H1 (cell line): ENCODE measurements around the gene MADD. TPM values are rescaled to one million over a fixed set of nuclear protein-coding genes. Genes with fewer than 3 reads are reported as not detected.

ENCODE experiments used
- CTCF ChIA-PET: fragments of 300-600 bp; sonication (Branson Sonifier 250); formaldehyde crosslinking; loops from one replicate; lab custom pipeline; 2021; ENCODE audit not compliant: partially characterized antibody; lab: Charles Lee
- POLR2A ChIA-PET: fragments of 300-600 bp; sonication (Branson Sonifier 250); formaldehyde crosslinking; loops from one replicate; lab custom pipeline; 2021; ENCODE audit warnings: inconsistent platforms; ENCODE audit not compliant: partially characterized antibody; lab: Charles Lee
- DNase-seq, 2 experiments: peaks; one replicate each; pipeline versions ENCODE4 v3.0.0 to v3.0.0-alpha.2; 2010 to 2022; ENCODE audit warnings: low spot score in 2 of 2, low read depth in 1 of 2, mixed read lengths in 1 of 2
- FAIRE-seq: peaks from 2 replicates; lab custom pipeline; 2011; peaks lifted over from hg19 to GRCh38; lab: Jason Lieb, UNC
- H2AFZ ChIP-seq: 2 replicates; pipeline ENCODE4 v1.8.1; 2012; ENCODE audit warnings: low read length, inconsistent platforms
- H2AK5ac ChIP-seq: 2 replicates; pipeline ENCODE4 v1.6.1; 2013; ENCODE audit warnings: low read depth, low read length
- H2BK120ac ChIP-seq: replicated peaks from 2 replicates; pipeline ENCODE3; 2013; ENCODE audit warnings: low read depth, low read length, inconsistent platforms
- H2BK12ac ChIP-seq: 2 replicates; pipeline ENCODE4 v1.6.1; 2013; ENCODE audit warnings: low read depth, low read length
- H2BK15ac ChIP-seq: 2 replicates; pipeline ENCODE4 v1.6.1; 2013; ENCODE audit warnings: low read length
- H2BK20ac ChIP-seq: 2 replicates; pipeline ENCODE4 v1.6.1; 2013; ENCODE audit warnings: low read length
- H2BK5ac ChIP-seq: 2 replicates; pipeline ENCODE4 v1.6.1; 2013; ENCODE audit warnings: low read depth, low read length
- H3K14ac ChIP-seq: 2 replicates; pipeline ENCODE4 v1.6.1; 2013; ENCODE audit warnings: inconsistent platforms; ENCODE audit not compliant: insufficient read length
- H3K18ac ChIP-seq: 2 replicates; pipeline ENCODE4 v1.6.1; 2013; ENCODE audit warnings: low read length; ENCODE audit errors: extremely low read depth
- H3K23ac ChIP-seq: 2 replicates; pipeline ENCODE4 v1.6.1; 2013; ENCODE audit warnings: inconsistent platforms; ENCODE audit not compliant: insufficient read length
- H3K23me2 ChIP-seq: 2 replicates; pipeline ENCODE4 v1.6.1; 2013; ENCODE audit warnings: low read depth, low read length
- H3K27ac ChIP-seq: 2 replicates; pipeline ENCODE4 v1.6.1; 2011; ENCODE audit warnings: low read depth, low read length, inconsistent platforms
- H3K27me3 ChIP-seq, 4 experiments: replicated peaks in 1 of 4; 1 replicate in 1 of 4; 2 replicates in 3 of 4; pipeline versions ENCODE4 v1.6.1 to v1.8.1; 2011 to 2013; ENCODE audit warnings: low read length in 3 of 4, mild to moderate bottlenecking in 3 of 4, inconsistent platforms in 2 of 4, mixed read lengths in 2 of 4, moderate library complexity in 1 of 4; ENCODE audit not compliant: control insufficient read depth in 3 of 4, insufficient read depth in 3 of 4; ENCODE audit errors: extremely low read depth in 1 of 4
- H3K36me3 ChIP-seq, 4 experiments: 2 replicates each; pipeline versions ENCODE4 v1.6.1 to v1.8.1; 2011 to 2013; ENCODE audit warnings: mild to moderate bottlenecking in 4 of 4, low read length in 3 of 4, moderate library complexity in 2 of 4, control low read depth in 1 of 4, inconsistent platforms in 1 of 4; ENCODE audit not compliant: insufficient read depth in 4 of 4, control insufficient read depth in 2 of 4
- H3K4ac ChIP-seq: replicated peaks from 2 replicates; pipeline ENCODE3; 2013; ENCODE audit warnings: low read length, low read depth, mixed read lengths, inconsistent platforms; ENCODE audit not compliant: insufficient read length
- H3K4me1 ChIP-seq, 4 experiments: replicated peaks in 1 of 4; 1 replicate in 1 of 4; 2 replicates in 3 of 4; pipeline versions ENCODE4 v1.6.1 to v1.8.1; 2011 to 2013; ENCODE audit warnings: low read length in 3 of 4, inconsistent platforms in 2 of 4, mixed read lengths in 1 of 4; ENCODE audit not compliant: insufficient read depth in 4 of 4, control insufficient read depth in 3 of 4
- H3K4me2 ChIP-seq, 2 experiments: 2 replicates each; pipeline versions ENCODE4 v1.6.1 to v1.8.1; 2011 to 2013; ENCODE audit warnings: low read depth in 2 of 2, low read length in 2 of 2, control low read depth in 1 of 2, inconsistent platforms in 1 of 2, mild to moderate bottlenecking in 1 of 2; ENCODE audit not compliant: insufficient read depth in 1 of 2
- H3K4me3 ChIP-seq, 4 experiments: fragments of 200-600, 300-600 bp in 1 of 4; sonication (generic), shearing (Covaris generic), sonication (Bioruptor Twin) in 1 of 4; 2 replicates each; pipeline versions ENCODE4 v1.5.1 to v1.8.1; 2011 to 2016; ENCODE audit warnings: low read length in 4 of 4, low read depth in 3 of 4, control low read depth in 2 of 4, inconsistent platforms in 2 of 4, mild to moderate bottlenecking in 2 of 4, mixed read lengths in 1 of 4, moderate library complexity in 1 of 4; ENCODE audit not compliant: insufficient read depth in 2 of 4; ENCODE audit errors: extremely low read depth in 1 of 4
- H3K56ac ChIP-seq: replicated peaks from 2 replicates; pipeline ENCODE3; 2013; ENCODE audit warnings: low read depth, mild to moderate bottlenecking, mixed read lengths, low read length, inconsistent platforms; ENCODE audit not compliant: insufficient read length
- H3K79me1 ChIP-seq: 2 replicates; pipeline ENCODE4 v1.6.1; 2013; ENCODE audit warnings: low read depth, low read length, control low read depth
- H3K79me2 ChIP-seq, 2 experiments: 2 replicates each; pipeline versions ENCODE4 v1.6.1 to v1.8.1; 2012 to 2013; ENCODE audit warnings: low read length in 2 of 2, mild to moderate bottlenecking in 2 of 2, inconsistent platforms in 1 of 2; ENCODE audit not compliant: insufficient read depth in 2 of 2, control insufficient read depth in 1 of 2
- H3K9ac ChIP-seq, 4 experiments: replicated peaks in 1 of 4; 1 replicate in 1 of 4; 2 replicates in 3 of 4; pipeline versions ENCODE4 v1.6.1 to v1.8.1; 2011 to 2013; ENCODE audit warnings: low read depth in 3 of 4, low read length in 3 of 4, control low read depth in 2 of 4, mild to moderate bottlenecking in 2 of 4, moderate library complexity in 2 of 4, inconsistent platforms in 1 of 4; ENCODE audit errors: extremely low read depth in 1 of 4
- H3K9me3 ChIP-seq, 2 experiments: 2 replicates each; pipeline versions ENCODE4 v1.6.1 to v1.8.1; 2012 to 2013; ENCODE audit warnings: mild to moderate bottlenecking in 2 of 2, moderate library complexity in 2 of 2, control low read depth in 1 of 2, inconsistent platforms in 1 of 2, low read depth in 1 of 2, low read length in 1 of 2, mixed read lengths in 1 of 2; ENCODE audit not compliant: insufficient read depth in 2 of 2
- H4K20me1 ChIP-seq, 2 experiments: replicated peaks in 1 of 2; 2 replicates each; pipeline versions ENCODE3 to v1.8.1; 2011 to 2013; ENCODE audit warnings: inconsistent platforms in 2 of 2, low read length in 2 of 2, mild to moderate bottlenecking in 1 of 2; ENCODE audit not compliant: insufficient read depth in 2 of 2, control insufficient read depth in 1 of 2
- H4K5ac ChIP-seq: 2 replicates; pipeline ENCODE4 v1.6.1; 2013; ENCODE audit warnings: low read length, low read depth, mixed read lengths, inconsistent platforms; ENCODE audit not compliant: insufficient read length
- H4K8ac ChIP-seq: 2 replicates; pipeline ENCODE4 v1.8.0; 2013; ENCODE audit warnings: mild to moderate bottlenecking, moderate library complexity, low read length, inconsistent platforms; ENCODE audit not compliant: insufficient read depth; ENCODE audit errors: extremely low read depth
- H4K91ac ChIP-seq: replicated peaks from 2 replicates; pipeline ENCODE3; 2013; ENCODE audit warnings: low read length, mixed read lengths, inconsistent platforms; ENCODE audit not compliant: insufficient read length
- ATF2 ChIP-seq: IDR thresholded peaks from 2 replicates; pipeline ENCODE4 v1.6.1; 2012; ENCODE audit warnings: low read length, inconsistent platforms
- ATF3 ChIP-seq: IDR thresholded peaks from 2 replicates; pipeline ENCODE4 v1.6.1; 2011; ENCODE audit warnings: low read depth, mild to moderate bottlenecking, low read length; ENCODE audit not compliant: insufficient read depth
- CHD1 ChIP-seq: IDR thresholded peaks from 2 replicates; pipeline ENCODE4 v1.6.1; 2012; ENCODE audit warnings: low read depth, low read length, improper control_type of control experiment
- CTCF ChIP-seq, 3 experiments: IDR thresholded peaks; 1 replicate in 2 of 3; 2 replicates in 1 of 3; pipeline versions ENCODE4 v1.5.1 to v1.6.1; 2011; ENCODE audit warnings: low read length in 3 of 3, mild to moderate bottlenecking in 3 of 3, inconsistent platforms in 2 of 3, low read depth in 1 of 3, moderate library complexity in 1 of 3; ENCODE audit not compliant: insufficient read depth in 1 of 3; ENCODE audit errors: control extremely low read depth in 1 of 3
- HDAC2 ChIP-seq, 2 experiments: fragments of 300-600 bp in 1 of 2; sonication (generic) in 1 of 2; IDR thresholded peaks; 2 replicates each; pipeline ENCODE4 v1.6.1; 2011 to 2012; ENCODE audit warnings: low read depth in 2 of 2, low read length in 2 of 2, mild to moderate bottlenecking in 2 of 2, moderate library complexity in 2 of 2, borderline replicate concordance in 1 of 2, inconsistent platforms in 1 of 2
- KDM1A ChIP-seq: fragments of 200-600, 300-600 bp; sonication (generic); IDR thresholded peaks from 2 replicates; pipeline ENCODE4 v1.7.1; 2016; ENCODE audit warnings: mild to moderate bottlenecking, low read length, borderline replicate concordance
- KDM5A ChIP-seq: fragments of 200-600 bp; IDR thresholded peaks from 2 replicates; pipeline ENCODE4 v1.7.1; 2012; ENCODE audit warnings: mild to moderate bottlenecking, low read length, inconsistent platforms, mixed read lengths
- RBBP5 ChIP-seq: IDR thresholded peaks from 2 replicates; pipeline ENCODE4 v1.7.1; 2012; ENCODE audit warnings: low read depth, mild to moderate bottlenecking, inconsistent platforms, low read length, moderate library complexity, borderline replicate concordance
- WGBS, 2 experiments: shearing (Covaris generic) in 1 of 2; methylation state at CpG; one replicate each; pipeline versions ENCODE4 v1.1.6 to v1.1.7; 2013 to 2015; ENCODE audit warnings: low lambda C conversion rate in 2 of 2, mixed read lengths in 2 of 2, inconsistent platforms in 1 of 2, low coverage in 1 of 2, missing lambda C conversion rate in 1 of 2; ENCODE audit not compliant: insufficient replicate concordance in 2 of 2, insufficient coverage in 1 of 2, insufficient read length in 1 of 2; ENCODE audit errors: extremely low coverage in 1 of 2, missing lambda C conversion rate in 1 of 2; 5-methylcytosine and 5-hydroxymethylcytosine counted together
- polyA plus RNA-seq, 7 experiments: library from polyadenylated mRNA; depleted of rRNA in 3 of 7; stranded (reverse) in 5 of 7; unstranded in 2 of 7; fragments of >200 nt in 5 of 7; fragments of 200-250 nt in 2 of 7; gene quantifications; 1 replicate in 5 of 7; 2 replicates in 1 of 7; 4 replicates in 1 of 7; pipeline versions ENCODE4 v1.2.1 to v1.2.3, GENCODE V29; 2011 to 2013; ENCODE audit warnings: missing spikeins in 2 of 7, mixed read lengths in 2 of 7
- total RNA-seq: library from RNA; stranded (reverse); fragmentation: NEBNext Ultra II Directional; extraction: Animal tissue kit (Norgen Biotek cat#: 25700); gene quantifications from 2 replicates; pipeline ENCODE4 v1.2.1, GENCODE V29; 2021

The MADD gene
- total and polyA plus RNA-seq, 2 of the 8 experiments (the other 6 are each of a cell fraction or from before 2014, with no cell fraction given), result 32.5 to 45.4 TPM

GRCh38 chr11:47296045-47296444 is 26.1 kb downstream of the MADD start:
- Histone ChIP-seq H2BK120ac (no peak overlapping the region), H2AK5ac (no peak overlapping the region), H2AFZ (no peak overlapping the region), H3K4ac (no peak overlapping the region), H3K79me1 (no peaks in the 10 kb centered on the region), H3K18ac (no peak overlapping the region), H4K8ac (no peak overlapping the region), H3K4me2 (no peak overlapping the region), H3K9ac (no peak overlapping the region), H3K23ac (no peak overlapping the region), H3K27me3 (no peaks in the 10 kb centered on the region), H3K9me3 (no peaks in the 10 kb centered on the region), H3K79me2 (no peaks in the 10 kb centered on the region), H3K23me2 (no peaks in the 10 kb centered on the region), H4K20me1 (peaks cover 0 to 1% of the 10 kb centered on the region in 2 experiments), H3K4me1 (no peaks in the 10 kb centered on the region), H2BK12ac (no peak overlapping the region), H4K91ac (no peak overlapping the region), H3K14ac (no peak overlapping the region), H3K36me3 (peaks cover 13 to 47% (median 30%) of the 10 kb centered on the region in 4 experiments; a peak in 7 of 8 replicates), H3K56ac (no peak overlapping the region), H2BK15ac (no peak overlapping the region), H4K5ac (no peak overlapping the region), H3K4me3 (no peak overlapping the region), H2BK5ac (no peak overlapping the region), H2BK20ac (no peak overlapping the region), H3K27ac (no peak overlapping the region)
- ChIA-PET POLR2A (interaction anchor here (1.3 kb wide), 1 partner anchor 10 kb away, joined by 4 read pairs; no protein-coding TSS in a partner anchor), CTCF (interaction anchor here (0.6 to 2.8 kb wide), 5 partner anchors 25 to 125 kb away, joined by 3 to 9 read pairs (median 3); no protein-coding TSS in a partner anchor)
- WGBS, 2 experiments, result 93% methylated on average over 4 of the region's 4 CpGs; no CpG with 5 or more reads in 1 of the 2 experiments
- no peak for DNase-seq
- FAIRE-seq, result no peak
- TF ChIP-seq ATF2, result no peak
- no peak for TF ChIP-seq HDAC2 (IDR thresholded peaks at IDR 0.05; ENCODE audit: borderline replicate concordance in 1 of 2, low read depth in 2 of 2, low read length in 2 of 2)
- no peak for TF ChIP-seq RBBP5
- TF ChIP-seq CTCF (IDR thresholded peaks at IDR 0.05; ENCODE audit: control extremely low read depth in 1 of 3, insufficient read depth in 1 of 3, low read depth in 1 of 3, low read length in 3 of 3), result no peak
- TF ChIP-seq KDM5A, result no peak
- no peak for TF ChIP-seq KDM1A
- TF ChIP-seq ATF3, result no peak
- TF ChIP-seq CHD1, result no peak
